Bone marrow (tissue), 2 donors: ENCODE data around the gene CELF4.

ENCODE experiments used
- DNase-seq, 2 donors: peaks; one replicate each; lab custom pipeline; 2025; lab: John Stamatoyannopoulos, UW

The CELF4 gene

GRCh38 chr18:37414816-37415215 is 150.8 kb downstream of the CELF4 start:
- DNase-seq: no peak

- no peak for DNase-seq
These were observed 152.8 kb downstream of the CELF4 start for GRCh38 chr18:37412829-37413228.

DNA sequence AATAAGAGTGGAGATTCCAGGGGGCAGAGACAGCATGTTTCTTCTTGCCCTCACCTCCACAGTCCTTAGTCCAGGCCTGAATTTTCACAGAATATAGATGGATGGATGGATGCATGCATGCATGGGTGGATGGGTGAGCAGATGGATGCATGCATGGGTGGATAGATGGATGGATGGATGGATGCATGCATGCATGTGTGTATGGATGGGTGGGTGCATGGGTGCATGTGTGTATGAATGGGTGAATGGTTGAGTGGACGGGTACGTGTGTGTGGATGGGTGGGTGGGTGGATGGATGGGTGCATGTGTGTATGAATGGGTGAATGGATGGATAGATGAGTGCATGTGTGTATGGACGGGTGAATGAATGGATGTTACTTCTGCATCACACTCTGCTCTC is 153.3 kb downstream of the CELF4 start:
- DNase-seq: no peak

GRCh38 chr18:37409878-37410277 is 155.7 kb downstream of the CELF4 start:
- no peak for DNase-seq

- no peak for DNase-seq
These were observed 156.8 kb downstream of the CELF4 start for GRCh38 chr18:37408676-37409265.

- DNase-seq: no peak
These were observed 158.0 kb downstream of the CELF4 start for GRCh38 chr18:37407571-37407970.

DNA sequence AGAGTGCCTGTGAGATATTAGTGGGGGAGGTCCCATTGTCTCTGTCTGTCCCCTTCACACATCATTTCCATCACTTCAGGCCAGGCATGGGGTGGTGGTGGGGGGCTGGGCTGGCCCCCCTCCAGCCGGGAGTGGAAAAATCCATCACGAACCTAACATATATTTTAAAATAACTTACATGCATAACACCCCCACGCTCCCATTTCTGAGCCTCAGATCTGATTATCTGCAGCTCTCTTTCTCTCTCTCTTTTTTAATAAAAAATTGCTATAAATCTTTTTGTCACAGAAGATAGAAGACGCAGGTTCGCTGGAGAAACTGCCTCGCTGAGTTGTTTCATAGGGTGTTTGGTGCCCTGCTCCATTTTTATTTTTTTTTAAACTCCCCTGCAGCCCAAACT is 159.8 kb downstream of the CELF4 start:
- no peak for DNase-seq

GRCh38 chr18:37405229-37405628 is 160.4 kb downstream of the CELF4 start:
- DNase-seq: no peak

GRCh38 chr18:37403788-37404187 is 161.8 kb downstream of the CELF4 start:
- DNase-seq: no peak

DNA sequence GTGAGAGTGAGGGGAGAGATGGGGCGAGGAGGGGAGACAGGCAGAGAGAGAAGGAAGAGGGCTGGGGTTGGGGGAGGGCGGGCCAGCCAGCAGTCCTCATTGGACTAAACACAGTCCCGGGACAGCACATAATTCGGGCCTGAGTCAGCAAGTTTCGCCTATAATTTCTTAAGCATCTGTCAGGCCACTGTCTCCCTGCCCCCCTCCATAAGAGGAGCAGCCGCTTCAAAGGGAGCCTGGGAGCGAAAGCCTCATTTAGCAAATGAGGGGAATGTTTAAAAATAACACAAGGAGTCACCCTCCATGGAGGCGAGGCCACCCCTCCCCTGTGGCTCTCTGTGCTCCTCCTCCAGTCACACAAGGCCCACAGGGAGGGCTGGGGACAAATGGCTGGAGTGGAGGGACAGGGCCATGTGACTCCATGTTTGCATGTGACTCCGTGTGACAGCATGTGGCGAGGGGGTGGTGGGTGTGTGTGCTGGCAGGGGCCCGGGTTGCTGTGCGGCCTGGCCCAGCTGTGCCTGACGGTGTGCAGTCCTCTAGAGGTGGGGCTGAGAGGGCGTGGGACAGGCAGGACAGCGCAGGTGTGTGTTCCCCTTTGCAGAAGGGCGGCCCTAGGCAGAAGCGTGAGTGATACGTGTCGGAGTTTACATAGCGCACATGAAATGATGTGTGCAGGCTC is 162.4 kb downstream of the CELF4 start:
- DNase-seq: no peak

DNA sequence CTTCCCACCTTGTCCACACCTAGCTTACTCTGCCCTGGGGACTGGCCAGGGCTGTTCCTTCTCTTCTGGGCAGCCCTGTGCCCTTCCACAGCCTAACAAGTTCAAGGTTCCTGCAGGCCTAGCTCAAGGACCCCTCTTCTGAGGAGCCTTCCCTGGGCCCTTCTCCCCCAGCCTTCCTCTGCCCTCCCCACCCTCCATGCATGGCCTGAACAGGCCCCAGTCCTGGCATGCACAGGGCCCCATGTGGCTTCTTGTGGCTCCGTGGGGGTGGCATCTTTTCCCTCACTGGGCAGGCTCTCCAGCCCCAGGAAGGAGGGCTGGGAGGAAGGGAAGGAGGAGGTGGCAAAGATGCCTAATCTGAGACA is 162.9 kb downstream of the CELF4 start:
- no peak for DNase-seq

DNA sequence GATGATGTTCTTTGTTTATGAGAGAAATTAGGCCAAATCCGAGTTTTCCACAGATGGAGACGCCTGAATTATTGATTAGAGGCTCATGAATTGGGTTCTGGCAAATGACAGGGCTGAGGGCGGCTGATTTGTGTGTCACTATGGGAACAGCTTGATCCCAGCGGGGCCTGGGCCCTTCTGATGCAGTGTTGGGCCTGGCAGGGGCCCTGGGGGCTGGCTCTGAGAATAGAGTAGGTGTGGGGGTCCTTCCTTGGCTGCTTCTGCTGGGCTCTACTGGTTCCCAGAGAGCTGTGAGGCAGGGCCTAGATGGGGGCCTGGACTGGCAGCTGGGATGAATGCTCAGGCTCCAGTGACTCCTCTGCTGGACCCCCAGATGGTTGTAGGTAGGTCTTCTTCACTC is 164.8 kb downstream of the CELF4 start:
- DNase-seq: no peak

DNA sequence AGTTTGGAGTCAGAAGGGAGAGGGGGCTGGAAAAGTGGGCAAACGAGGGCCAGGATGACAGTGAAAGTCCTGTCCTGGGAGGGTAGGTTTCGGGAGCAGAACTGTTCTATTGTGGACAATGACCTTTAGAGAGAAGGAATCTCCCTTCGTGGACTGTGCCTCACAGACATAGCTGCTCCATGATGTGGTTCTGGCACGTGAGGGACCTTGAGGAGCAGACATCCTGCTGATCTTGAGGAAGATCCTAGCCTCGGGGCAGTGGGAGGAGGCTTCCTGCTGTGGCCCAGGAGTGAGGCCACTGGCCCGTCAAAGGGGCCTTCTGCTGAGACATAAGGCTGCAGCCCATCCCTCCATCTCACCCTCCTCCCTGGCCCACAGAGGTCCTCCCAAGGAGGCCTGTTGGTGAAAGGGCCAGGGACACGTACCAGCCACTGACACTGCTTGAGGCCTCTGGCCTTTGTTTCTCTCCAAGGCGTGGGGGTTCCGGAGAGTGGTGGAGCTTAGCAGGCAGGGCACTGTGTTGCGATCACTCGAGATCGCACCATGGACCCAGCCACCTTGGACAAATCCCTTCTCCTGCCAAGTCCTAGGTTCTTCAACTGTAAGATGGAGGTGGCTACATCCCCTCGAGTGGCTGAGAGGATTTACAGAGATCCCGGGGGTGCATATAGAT is 167.2 kb downstream of the CELF4 start:
- DNase-seq: no peak

- DNase-seq: no peak
These were observed 167.8 kb downstream of the CELF4 start for GRCh38 chr18:37397814-37398213.

- DNase-seq: no peak
These were observed 168.5 kb downstream of the CELF4 start for GRCh38 chr18:37396971-37397720.

DNA sequence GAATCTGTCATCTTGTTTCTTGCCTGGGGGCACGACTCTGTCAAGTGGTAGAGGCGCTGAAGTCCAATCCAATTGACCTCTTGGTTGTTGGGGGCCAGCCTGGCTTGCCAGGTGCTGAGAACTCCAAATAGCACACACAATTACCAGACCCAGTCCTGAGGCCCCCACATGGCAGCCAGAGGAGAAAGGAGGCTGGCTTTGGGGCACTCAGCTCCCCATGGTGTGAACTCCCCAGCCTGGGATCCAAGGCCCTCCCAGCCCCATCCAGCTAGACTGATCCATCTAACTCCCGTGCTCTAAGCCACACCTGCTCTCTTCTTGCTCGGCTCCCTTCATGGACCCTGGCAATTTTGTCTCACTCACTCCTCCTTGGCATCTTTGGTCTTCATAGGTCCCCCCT is 170.0 kb downstream of the CELF4 start:
- no peak for DNase-seq

- DNase-seq: no peak
These were observed 170.5 kb downstream of the CELF4 start for GRCh38 chr18:37395138-37395537.

GRCh38 chr18:37394610-37394965 is 171.0 kb downstream of the CELF4 start:
- DNase-seq: no peak

- no peak for DNase-seq
These were observed 171.5 kb downstream of the CELF4 start for GRCh38 chr18:37393945-37394609.

DNA sequence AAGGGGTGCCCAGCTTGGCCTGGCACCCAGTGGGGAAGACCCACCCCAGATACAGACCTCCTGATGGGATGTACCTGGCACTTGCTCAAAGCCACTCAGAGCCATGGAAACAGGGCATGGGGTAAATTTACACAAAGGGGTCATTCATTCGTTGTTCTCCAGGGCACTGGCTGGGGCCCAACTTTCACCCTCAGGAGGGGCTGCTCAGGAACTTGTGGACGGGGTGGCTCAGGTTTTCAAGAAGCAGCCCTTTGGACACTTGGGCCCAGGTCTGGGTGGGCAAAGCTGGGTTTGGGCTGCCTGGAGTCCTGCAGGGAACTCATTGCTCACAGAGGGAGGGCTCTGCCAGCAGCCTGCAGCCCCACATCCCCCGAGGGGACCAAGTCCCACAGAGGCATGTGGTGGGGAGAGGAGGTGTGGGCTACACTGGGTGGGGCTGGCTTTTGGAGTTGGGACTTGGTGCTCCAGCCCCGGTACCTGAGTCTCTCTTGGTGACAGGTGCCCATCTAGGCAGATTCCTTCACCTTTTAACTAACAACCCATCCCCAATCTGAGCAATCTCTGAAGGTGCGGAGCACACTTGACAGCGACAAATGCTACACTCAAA is 172.3 kb downstream of the CELF4 start:
- DNase-seq: no peak

- DNase-seq: no peak
These were observed 172.9 kb downstream of the CELF4 start for GRCh38 chr18:37392648-37393047.
